SK-N-SH (cell line): ENCODE results near the gene SMIM29.

ENCODE experiments used
- CTCF ChIP-seq: fragments of 200-600 bp; sonication (generic); IDR thresholded peaks from 2 replicates; pipeline ENCODE4 v1.6.1; 2017; ENCODE audit warnings: antibody characterized with exemption, mild to moderate bottlenecking, moderate library complexity
- MAX ChIP-seq: IDR thresholded peaks from 2 replicates; pipeline ENCODE4 v1.4.0; 2012; ENCODE audit warnings: low read depth
- MXI1 ChIP-seq: IDR thresholded peaks from 2 replicates; pipeline ENCODE4 v1.6.1; 2012; ENCODE audit warnings: mild to moderate bottlenecking, low read depth, low read length, improper control_type of control experiment
- NRF1 ChIP-seq: IDR thresholded peaks from 2 replicates; pipeline ENCODE4 v1.6.1; 2012; ENCODE audit warnings: low read depth, mild to moderate bottlenecking, low read length
- TAF1 ChIP-seq: IDR thresholded peaks from 2 replicates; pipeline ENCODE4 v1.6.1; 2012; ENCODE audit warnings: low read depth, mild to moderate bottlenecking, low read length, moderate library complexity, borderline replicate concordance
- USF1 ChIP-seq: IDR thresholded peaks from 2 replicates; pipeline ENCODE4 v1.4.0; 2012; ENCODE audit warnings: low read depth, borderline replicate concordance

- TF ChIP-seq MXI1 (no peak), NRF1 (no peak), USF1 (no peak), CTCF (no peak), MAX (no peak), TAF1 (no peak)
Measured at GRCh38 chr6:34239500-34239825, 9.3 kb downstream of the SMIM29 start.
